Left kidney (tissue), 2 donors: Measurements from ENCODE around the gene LHFPL4. TPM values are rescaled to one million over a fixed set of nuclear protein-coding genes. Genes with fewer than 3 reads are reported as not detected.

Source experiments
- DNase-seq: peaks from one replicate; pipeline ENCODE4 v3.0.0-alpha.2; 2013
- polyA plus RNA-seq: library from polyadenylated mRNA; unstranded; fragments of 120-200 nt; gene quantifications from one replicate; pipeline ENCODE4 v1.2.1, GENCODE V29; 2013; ENCODE audit not compliant: insufficient read length

The LHFPL4 gene
- polyA plus RNA-seq, 1 donor, result 0.05 TPM

DNA sequence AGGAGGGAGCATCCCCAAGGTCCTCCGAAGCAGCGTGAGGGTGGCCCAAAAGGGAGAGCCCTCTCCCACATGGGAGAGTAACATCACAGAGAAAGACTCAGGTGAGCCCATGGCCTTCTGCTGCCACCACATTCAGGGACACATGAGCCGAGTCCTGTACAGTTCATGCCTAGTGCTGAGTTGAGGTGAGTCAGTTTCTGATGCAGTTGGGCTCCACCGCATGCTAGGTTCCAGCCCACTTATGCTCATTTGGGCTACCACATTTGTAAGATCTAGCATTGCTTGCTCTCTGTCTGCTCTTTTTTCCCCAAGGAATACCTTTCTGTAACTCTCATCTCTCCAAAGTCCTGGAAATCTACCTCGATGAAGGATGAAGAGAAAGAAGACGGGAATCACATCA is 79.1 kb downstream of the LHFPL4 start:
- DNase-seq, result no peak

DNA sequence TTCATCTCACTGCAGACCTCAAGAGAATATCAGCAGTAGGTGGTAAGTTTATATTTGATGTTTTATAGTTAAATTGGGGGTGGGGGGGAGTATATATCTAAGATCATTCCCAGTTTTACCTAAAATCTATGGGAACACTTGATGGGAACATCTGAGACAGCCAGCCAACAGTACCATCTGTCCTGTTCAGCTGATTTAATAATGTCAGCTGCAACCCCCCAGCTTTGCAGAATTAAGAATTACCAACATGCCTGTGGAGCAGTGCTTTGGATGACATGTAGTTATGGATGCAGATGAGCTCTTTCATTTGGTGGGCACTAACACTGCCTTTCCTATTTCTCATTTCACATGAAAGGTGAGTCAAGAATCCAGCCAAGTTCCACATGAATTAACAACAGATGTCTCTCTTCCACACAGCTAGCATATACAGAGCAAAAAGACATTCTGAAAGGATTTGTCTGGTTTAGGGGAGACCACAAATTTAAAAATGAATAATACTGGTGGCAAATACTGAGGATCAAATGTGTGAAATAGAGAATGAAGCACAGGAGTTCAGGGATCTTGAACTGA is 80.0 kb downstream of the LHFPL4 start:
- no peak for DNase-seq

DNA sequence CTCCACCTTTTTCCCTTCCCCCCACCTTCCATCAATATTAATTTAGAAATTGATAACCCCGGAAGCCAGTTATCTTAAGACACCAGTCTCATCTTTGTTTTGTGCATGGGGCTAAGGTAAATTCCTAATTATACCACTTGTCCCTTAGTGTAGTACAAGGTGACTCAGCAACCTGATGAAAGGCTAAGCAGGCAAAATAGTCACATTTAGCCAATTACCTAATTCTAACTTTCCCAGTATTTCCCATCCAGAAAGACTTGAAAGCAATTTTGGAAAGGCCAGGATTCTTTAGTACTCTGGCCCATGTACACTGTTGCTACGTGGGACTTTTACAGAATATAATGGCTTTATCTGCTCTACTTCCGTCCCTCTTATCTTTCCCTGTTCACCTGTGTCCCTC is 83.6 kb downstream of the LHFPL4 start:
- DNase-seq, result no peak

DNA sequence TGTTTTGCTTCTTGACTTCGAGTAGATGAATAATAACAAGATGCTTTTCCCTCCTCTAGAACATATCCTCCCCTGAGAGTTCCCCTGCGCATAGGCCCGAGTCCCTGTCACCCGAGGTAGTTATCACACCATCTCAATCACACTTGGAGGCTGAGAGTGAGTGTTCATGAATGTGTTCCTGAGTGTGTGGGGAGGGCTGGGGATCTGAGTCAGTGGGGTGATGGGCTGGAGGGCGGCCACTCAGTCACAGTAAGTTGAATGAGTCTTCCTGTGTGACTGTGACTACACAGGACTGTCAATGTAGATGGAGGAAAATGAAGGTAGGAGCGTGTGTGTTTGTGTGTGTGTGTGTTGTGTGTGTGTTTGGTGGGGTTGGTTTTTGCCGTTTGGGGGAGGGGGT is 85.2 kb downstream of the LHFPL4 start:
- DNase-seq, result no peak

DNA sequence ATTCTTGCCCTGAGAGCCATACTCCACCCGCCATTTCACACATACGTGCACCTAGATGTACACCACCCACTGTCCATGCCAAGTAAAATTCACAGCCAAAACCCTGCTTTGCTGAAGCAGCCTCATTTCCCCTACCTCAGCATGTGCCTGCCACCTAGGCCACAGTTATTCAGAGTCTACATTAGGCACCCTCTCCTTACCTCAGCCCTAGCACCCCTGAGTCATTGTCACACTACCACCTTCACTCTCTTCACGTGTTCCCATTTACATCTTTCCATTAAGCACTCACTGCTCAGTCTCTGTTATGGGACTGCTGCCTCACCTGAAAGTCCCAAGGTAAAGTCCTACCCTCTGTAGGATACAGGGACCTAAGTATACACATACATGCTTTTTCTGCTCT is 86.2 kb downstream of the LHFPL4 start:
- no peak for DNase-seq

DNA sequence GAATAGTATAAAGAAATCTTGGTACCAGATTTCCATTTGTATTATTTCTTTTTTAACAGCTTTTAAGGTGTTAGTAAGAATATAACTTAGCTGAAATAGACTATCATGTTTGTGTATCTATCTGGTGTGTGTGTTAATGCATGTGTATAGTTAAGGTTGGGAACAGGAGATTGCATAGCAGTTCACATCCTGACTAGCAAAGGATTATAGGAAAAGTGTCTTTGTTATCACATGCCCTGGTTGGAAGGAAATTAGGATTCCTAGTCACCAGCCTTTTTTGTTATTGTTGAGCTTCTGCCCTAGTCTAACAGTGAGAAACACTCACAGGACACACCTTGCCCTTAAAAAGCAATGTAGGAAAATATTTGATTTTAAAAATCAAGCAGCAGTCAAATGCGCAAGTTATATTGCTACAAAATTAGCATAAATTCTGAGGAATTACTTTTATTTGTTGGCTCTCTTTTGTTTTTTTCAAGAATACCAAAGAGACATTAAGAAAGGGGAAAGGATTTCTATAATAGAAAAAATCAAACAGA is 98.0 kb downstream of the LHFPL4 start:
- DNase-seq, result no peak

DNA sequence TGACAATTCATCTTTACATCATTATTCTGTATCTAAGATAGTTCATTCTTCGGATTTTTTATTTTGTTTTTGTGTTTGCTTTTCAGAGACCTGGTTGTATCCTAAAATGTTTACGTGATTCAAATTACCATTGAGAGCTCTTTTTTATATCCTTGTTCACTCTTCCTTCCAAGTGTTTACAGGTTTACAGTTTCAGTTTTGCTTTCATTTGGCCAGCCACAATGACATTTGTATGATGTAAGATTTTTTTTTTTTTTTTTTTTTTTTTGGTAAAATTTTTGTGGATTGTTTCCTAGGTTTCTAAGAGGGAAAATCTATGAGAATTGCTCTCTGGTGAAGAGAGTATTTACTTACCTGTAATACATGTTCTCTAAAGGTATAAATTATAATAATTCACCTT is 101.2 kb downstream of the LHFPL4 start:
- DNase-seq, result no peak

DNA sequence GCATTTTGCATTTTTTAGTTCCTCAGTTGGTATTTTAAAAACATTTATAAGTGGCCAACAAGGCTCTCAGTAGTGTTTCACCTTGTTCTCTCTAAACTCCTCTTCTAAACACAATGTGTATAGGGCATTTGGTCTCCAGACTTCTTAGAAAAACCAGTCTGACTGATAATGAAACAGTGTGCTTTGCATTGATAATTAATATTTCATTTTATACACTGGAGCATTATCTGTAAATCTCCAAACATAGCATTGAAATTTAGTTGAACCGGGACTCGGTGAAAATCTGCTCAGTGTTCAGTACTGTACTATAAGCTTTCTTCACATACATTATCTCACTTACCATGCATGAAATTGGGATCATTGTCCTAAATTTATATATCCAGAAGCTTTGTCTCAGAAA is 102.6 kb downstream of the LHFPL4 start:
- no peak for DNase-seq

DNA sequence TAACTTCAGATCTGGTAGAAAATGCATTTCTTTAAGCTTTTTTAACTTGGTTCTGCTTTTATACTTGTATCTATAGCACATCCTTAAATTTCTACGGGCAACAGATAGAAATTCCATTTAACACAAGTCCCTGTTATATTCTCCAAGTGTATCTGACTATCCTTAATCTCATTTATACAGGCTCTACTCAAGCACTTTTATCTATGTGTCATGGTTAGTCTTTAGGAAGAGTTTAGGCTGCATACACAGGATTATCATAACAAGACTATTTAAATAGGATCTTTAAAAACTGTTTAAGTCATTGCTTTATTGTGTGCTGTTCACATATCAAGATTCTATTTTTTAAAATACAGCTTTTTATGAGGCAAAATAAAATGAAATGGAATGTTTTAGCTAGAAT is 103.5 kb downstream of the LHFPL4 start:
- DNase-seq, result no peak

DNA sequence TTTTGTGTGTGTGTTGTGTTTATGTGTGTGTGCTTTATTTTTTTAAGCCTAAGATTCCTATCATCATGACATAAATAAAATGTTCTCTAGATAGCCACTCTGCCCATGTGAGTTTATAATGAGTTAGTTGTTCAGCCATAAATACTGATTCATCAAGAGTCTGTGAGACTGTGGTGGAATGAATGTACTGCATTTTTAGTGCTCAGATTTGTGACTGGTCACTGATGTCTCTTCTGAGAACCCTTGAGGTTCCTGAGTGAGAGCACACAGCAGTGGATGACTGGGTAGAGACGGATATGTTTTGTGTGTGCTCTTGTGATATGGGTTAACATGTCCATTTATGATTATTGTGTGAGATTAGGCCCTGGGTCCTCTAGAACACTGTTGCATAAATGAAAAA is 105.0 kb downstream of the LHFPL4 start:
- DNase-seq, result no peak

Other genes with a start within 250 kb of the LHFPL4 start
- gene THUMPD3, start 190.8 kb downstream of the LHFPL4 start, polyA plus RNA-seq, result 73.7 TPM
- 179 TPM for gene SETD5, start 156.2 kb downstream of the LHFPL4 start, polyA plus RNA-seq
- 37.7 TPM for gene MTMR14, start 95.7 kb upstream of the LHFPL4 start, polyA plus RNA-seq
- not detected for gene CPNE9, start 150.0 kb upstream of the LHFPL4 start, polyA plus RNA-seq
- 17.9 TPM for gene BRPF1, start 177.9 kb upstream of the LHFPL4 start, polyA plus RNA-seq
- gene OGG1, start 196.1 kb upstream of the LHFPL4 start, polyA plus RNA-seq, result 72.2 TPM
- 14.6 TPM for gene CAMK1, start 216.1 kb upstream of the LHFPL4 start, polyA plus RNA-seq
- 64.1 TPM for gene TADA3, start 238.7 kb upstream of the LHFPL4 start, polyA plus RNA-seq
- 125 TPM for gene ARPC4, start 239.3 kb upstream of the LHFPL4 start, polyA plus RNA-seq